Measurements from ENCODE around the gene ASXL1.

ASXL1 gene

DNA sequence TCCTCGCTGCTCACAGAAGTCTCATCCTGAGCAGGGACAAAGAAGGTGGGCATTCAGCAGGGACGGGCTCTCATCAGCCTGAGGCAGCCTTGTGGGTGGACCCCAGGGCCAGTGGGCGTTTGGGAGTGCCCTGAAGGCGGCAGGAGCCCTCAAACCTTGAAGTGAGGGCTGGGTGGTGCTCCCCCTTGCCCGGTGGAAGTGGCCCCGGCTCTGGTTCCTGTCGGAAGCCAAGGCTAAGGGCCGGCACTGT, 116.5 kb downstream of the ASXL1 start:
- Histone ChIP-seq H3K79me2 (ENCODE audit: insufficient read depth, low read length) (no peaks in the 10 kb centered on the region), H2AFZ (ENCODE audit: low read length) (no peak overlapping the region), H3K4me3 (ENCODE audit: low read depth, low read length, poor library complexity, severe bottlenecking) (no peak overlapping the region), H3K27me3 (ENCODE audit: insufficient read depth, low read length) (peaks cover 3% of the 10 kb centered on the region; the same call in 1 of the 2 replicates), H3F3A (ENCODE audit: insufficient read depth, low read length) (no peaks in the 10 kb centered on the region), H3K9ac (ENCODE audit: low read length) (no peak overlapping the region), H3K36me3 (ENCODE audit: insufficient read depth, low read length) (peaks cover 3% of the 10 kb centered on the region; the same call in 1 of the 2 replicates), H3K27ac (ENCODE audit: low read depth, low read length, poor library complexity, severe bottlenecking) (no peak overlapping the region), H4K20me1 (ENCODE audit: insufficient read depth, low read length) (no peaks in the 10 kb centered on the region), H3K4me2 (ENCODE audit: low read length) (no peak overlapping the region), H3K9me3 (ENCODE audit: low read length) (no peaks in the 10 kb centered on the region), H3K4me1 (ENCODE audit: insufficient read depth, low read length, severe bottlenecking) (peaks cover 14% of the 10 kb centered on the region), H3K9me2 (ENCODE audit: low read depth, low read length) (no peaks in the 10 kb centered on the region)
- TF ChIP-seq, protein P1, sequence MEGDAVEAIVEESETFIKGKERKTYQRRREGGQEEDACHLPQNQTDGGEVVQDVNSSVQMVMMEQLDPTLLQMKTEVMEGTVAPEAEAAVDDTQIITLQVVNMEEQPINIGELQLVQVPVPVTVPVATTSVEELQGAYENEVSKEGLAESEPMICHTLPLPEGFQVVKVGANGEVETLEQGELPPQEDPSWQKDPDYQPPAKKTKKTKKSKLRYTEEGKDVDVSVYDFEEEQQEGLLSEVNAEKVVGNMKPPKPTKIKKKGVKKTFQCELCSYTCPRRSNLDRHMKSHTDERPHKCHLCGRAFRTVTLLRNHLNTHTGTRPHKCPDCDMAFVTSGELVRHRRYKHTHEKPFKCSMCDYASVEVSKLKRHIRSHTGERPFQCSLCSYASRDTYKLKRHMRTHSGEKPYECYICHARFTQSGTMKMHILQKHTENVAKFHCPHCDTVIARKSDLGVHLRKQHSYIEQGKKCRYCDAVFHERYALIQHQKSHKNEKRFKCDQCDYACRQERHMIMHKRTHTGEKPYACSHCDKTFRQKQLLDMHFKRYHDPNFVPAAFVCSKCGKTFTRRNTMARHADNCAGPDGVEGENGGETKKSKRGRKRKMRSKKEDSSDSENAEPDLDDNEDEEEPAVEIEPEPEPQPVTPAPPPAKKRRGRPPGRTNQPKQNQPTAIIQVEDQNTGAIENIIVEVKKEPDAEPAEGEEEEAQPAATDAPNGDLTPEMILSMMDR (IDR thresholded peaks at IDR 0.05; ENCODE audit: low read length) = no peak
- TF ChIP-seq EZH2 (IDR thresholded peaks at IDR 0.05; ENCODE audit: borderline replicate concordance, low read length) = no peak

DNA sequence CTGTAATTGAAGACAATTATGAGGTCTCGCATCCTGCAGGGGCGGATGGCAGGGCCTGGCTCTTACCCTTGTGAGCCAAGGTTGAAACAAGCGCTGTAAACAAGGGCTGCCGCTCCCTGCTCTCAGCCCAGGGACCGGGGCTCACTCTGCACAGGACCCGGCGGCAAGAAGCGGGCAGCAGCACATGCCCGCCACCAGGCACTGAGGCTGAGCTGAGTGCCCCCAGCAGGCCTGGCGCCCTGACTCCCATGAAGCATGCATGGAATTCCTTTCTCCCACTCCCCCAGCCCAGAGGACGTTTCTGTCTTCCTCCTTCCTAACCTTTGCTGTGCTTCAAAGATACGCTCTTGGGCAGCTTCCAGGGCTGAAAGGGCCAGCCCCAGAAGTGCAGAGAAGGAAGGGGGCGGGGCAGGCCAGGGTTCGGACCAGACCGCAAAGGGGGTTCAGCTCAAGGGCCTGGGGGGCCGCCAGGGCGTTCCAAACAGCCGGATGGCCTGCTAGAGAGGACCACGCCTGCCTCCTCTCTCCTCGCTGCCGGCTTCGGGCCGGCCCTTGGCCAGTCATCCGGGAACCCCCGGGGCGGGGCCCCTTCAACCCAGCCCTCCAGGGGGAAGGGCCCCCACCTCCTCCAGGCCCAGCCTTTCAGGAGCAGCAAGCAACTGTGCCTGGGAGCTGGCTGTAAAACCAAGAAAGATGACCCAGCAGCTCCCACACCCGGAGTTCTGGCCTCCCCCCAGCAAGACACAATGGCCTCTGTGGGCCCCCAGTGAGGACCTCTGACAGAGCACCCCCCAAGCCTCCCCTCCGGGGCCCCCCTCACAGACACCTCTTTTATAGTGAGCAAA, 117.1 kb downstream of the ASXL1 start:
- Histone ChIP-seq H3K9me3 (ENCODE audit: low read length) (no peaks in the 10 kb centered on the region), H3F3A (ENCODE audit: insufficient read depth, low read length) (no peaks in the 10 kb centered on the region), H4K20me1 (ENCODE audit: insufficient read depth, low read length) (no peaks in the 10 kb centered on the region), H3K9me2 (ENCODE audit: low read depth, low read length) (no peaks in the 10 kb centered on the region), H3K79me2 (ENCODE audit: insufficient read depth, low read length) (no peaks in the 10 kb centered on the region), H3K27ac (ENCODE audit: low read depth, low read length, poor library complexity, severe bottlenecking) (no peak overlapping the region), H3K4me3 (ENCODE audit: low read depth, low read length, poor library complexity, severe bottlenecking) (no peak overlapping the region), H3K4me2 (ENCODE audit: low read length) (no peak overlapping the region), H3K9ac (ENCODE audit: low read length) (no peak overlapping the region), H3K36me3 (ENCODE audit: insufficient read depth, low read length) (peaks cover 3% of the 10 kb centered on the region; the same call in 1 of the 2 replicates), H2AFZ (ENCODE audit: low read length) (no peak overlapping the region), H3K27me3 (ENCODE audit: insufficient read depth, low read length) (peaks cover 3% of the 10 kb centered on the region; the same call in 1 of the 2 replicates), H3K4me1 (ENCODE audit: insufficient read depth, low read length, severe bottlenecking) (peaks cover 9% of the 10 kb centered on the region)
- no peak for TF ChIP-seq EZH2 (IDR thresholded peaks at IDR 0.05; ENCODE audit: borderline replicate concordance, low read length)
- TF ChIP-seq, protein P1 (IDR thresholded peaks at IDR 0.05; ENCODE audit: low read length) = no peak

DNA sequence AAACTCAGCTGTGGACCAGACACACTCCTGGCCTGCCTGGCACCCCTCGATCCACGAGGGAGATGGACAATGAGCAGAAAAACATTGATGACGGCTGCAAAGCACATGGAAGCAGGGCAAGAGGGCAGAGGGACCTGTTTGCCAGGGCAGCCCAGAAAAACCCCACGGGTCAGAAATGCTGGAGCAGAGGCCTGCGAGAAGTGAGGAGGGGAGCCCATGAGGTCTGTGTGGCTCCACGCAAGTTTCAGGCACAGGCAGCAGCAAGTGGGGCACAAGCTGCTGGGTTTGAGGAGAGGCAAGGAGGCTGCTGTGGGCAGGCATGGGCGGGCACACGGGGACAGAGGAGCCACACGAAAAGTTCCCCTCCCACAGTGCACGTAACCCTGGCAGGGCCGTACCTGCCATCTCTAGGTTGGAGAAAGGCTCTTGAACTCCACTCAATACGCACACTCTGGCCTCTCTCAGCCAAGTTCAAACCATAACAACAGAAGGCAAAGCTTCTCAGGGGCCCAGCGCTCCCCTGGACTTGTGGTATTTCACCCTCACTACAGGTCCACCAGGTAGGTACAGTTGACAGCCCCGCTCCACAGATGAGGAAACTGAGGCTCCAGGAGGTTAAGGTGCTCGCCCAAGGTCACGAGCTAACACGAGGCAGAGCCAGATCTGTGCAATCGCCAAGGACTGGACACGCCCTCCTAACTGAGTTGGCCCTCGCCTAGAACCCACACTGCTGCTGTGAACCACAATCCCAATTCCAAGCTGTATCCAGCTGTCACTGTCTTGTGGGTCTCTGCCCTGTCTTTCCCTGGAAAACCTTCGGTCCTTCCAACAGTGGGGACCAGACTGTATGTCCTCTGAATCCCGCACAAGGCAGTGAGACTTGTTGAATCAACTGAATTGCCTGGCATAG, 118.8 kb downstream of the ASXL1 start:
- Histone ChIP-seq H2AFZ (ENCODE audit: low read length) (no peak overlapping the region), H3K36me3 (ENCODE audit: insufficient read depth, low read length) (peaks cover 1% of the 10 kb centered on the region; the same call in 1 of the 2 replicates), H3K4me1 (ENCODE audit: insufficient read depth, low read length, severe bottlenecking) (peaks cover 5% of the 10 kb centered on the region), H3K4me2 (ENCODE audit: low read length) (no peak overlapping the region), H3K9ac (ENCODE audit: low read length) (no peak overlapping the region), H3K9me2 (ENCODE audit: low read depth, low read length) (no peaks in the 10 kb centered on the region), H4K20me1 (ENCODE audit: insufficient read depth, low read length) (no peaks in the 10 kb centered on the region), H3K9me3 (ENCODE audit: low read length) (no peaks in the 10 kb centered on the region), H3K27me3 (ENCODE audit: insufficient read depth, low read length) (peaks cover 3% of the 10 kb centered on the region; the same call in 1 of the 2 replicates), H3F3A (ENCODE audit: insufficient read depth, low read length) (no peaks in the 10 kb centered on the region), H3K27ac (ENCODE audit: low read depth, low read length, poor library complexity, severe bottlenecking) (no peak overlapping the region), H3K4me3 (ENCODE audit: low read depth, low read length, poor library complexity, severe bottlenecking) (no peak overlapping the region), H3K79me2 (ENCODE audit: insufficient read depth, low read length) (no peaks in the 10 kb centered on the region)
- TF ChIP-seq, protein P1 (IDR thresholded peaks at IDR 0.05; ENCODE audit: low read length) = no peak
- no peak for TF ChIP-seq EZH2 (IDR thresholded peaks at IDR 0.05; ENCODE audit: borderline replicate concordance, low read length)
